Bronchial epithelial cell (primary cell): ENCODE data around the gene DHRS11. TPM values are rescaled to one million over a fixed set of nuclear protein-coding genes. Genes with fewer than 3 reads are reported as not detected.

Experiments
- DNase-seq: peaks from one replicate; pipeline ENCODE4 v3.0.0-alpha.2; 2010; ENCODE audit warnings: low read depth
- FAIRE-seq: peaks from 2 replicates; lab custom pipeline; 2011; peaks lifted over from hg19 to GRCh38; lab: Jason Lieb, UNC
- H3K27me3 ChIP-seq: 2 replicates; pipeline ENCODE4 v1.5.1; 2011; ENCODE audit warnings: low read length; ENCODE audit not compliant: control insufficient read depth, insufficient read depth
- H3K36me3 ChIP-seq: 2 replicates; pipeline ENCODE4 v1.5.1; 2011; ENCODE audit warnings: low read length; ENCODE audit not compliant: control insufficient read depth, insufficient read depth
- H3K4me3 ChIP-seq: 2 replicates; pipeline ENCODE4 v1.5.1; 2011; ENCODE audit warnings: mild to moderate bottlenecking, low read depth, low read length, control low read depth
- CTCF ChIP-seq: IDR thresholded peaks from 2 replicates; pipeline ENCODE4 v1.5.1; 2011; ENCODE audit warnings: mild to moderate bottlenecking, moderate library complexity, low read length, control low read depth, inconsistent platforms; ENCODE audit not compliant: insufficient read depth, severe bottlenecking
- total RNA-seq: library from RNA; depleted of rRNA; stranded (reverse); fragments of >200 nt; gene quantifications from 2 replicates; pipeline ENCODE4 v1.2.1, GENCODE V29; 2014

DHRS11 gene
- total RNA-seq, 1 donor from 2014 or later, result 7.9 TPM

GRCh38 chr17:36650096-36650775 lies 58.6 kb downstream of the DHRS11 start:
- FAIRE-seq, result no peak
- peaks cover 10% of the 10 kb centered on the region for H3K27me3 ChIP-seq
- DNase-seq, result no peak
- TF ChIP-seq CTCF, result no peak
- H3K4me3 ChIP-seq, result no peak overlapping the region
- H3K36me3 ChIP-seq, result no peaks in the 10 kb centered on the region

Other genes starting within 250 kb of the DHRS11 start
- not detected in 2 replicates for gene TBC1D3H, start 203.4 kb upstream of the DHRS11 start, total RNA-seq
- 30.6 and 33.7 TPM in 2 replicates for gene ZNHIT3, start 105.2 kb upstream of the DHRS11 start, total RNA-seq
- 73.5 TPM in 2 replicates for gene MYO19, start 57.0 kb upstream of the DHRS11 start, total RNA-seq
- gene PIGW, start 56.9 kb upstream of the DHRS11 start, total RNA-seq, result 7.2 and 9.2 TPM in 2 replicates
- 92.6 and 94.3 TPM in 2 replicates for gene GGNBP2, start 47.0 kb upstream of the DHRS11 start, total RNA-seq
- 3.2 and 6.1 TPM in 2 replicates for gene MRM1, start 9.7 kb downstream of the DHRS11 start, total RNA-seq